ENCODE measurements around the gene ZNF74.

GRCh38 chr22:20448630-20449029 is 54.7 kb downstream of the ZNF74 start:
- TF ChIP-seq CTCF (IDR thresholded peaks at IDR 0.05) = no peak
- no peak for TF ChIP-seq EP300 (IDR thresholded peaks at IDR 0.05)
- TF ChIP-seq POLR2A (IDR thresholded peaks at IDR 0.05; ENCODE audit: low read depth) = no peak
